GM12891 (cell line): Measurements from ENCODE around the gene GCGR.

Source experiments
- PAX5 ChIP-seq: IDR thresholded peaks from 2 replicates; pipeline ENCODE4 v1.6.1; 2011; ENCODE audit warnings: low read length, moderate library complexity, mild to moderate bottlenecking; ENCODE audit not compliant: insufficient read depth, severe bottlenecking
- POLR2AphosphoS5 ChIP-seq: IDR thresholded peaks from 2 replicates; pipeline ENCODE4 v1.6.1; 2011; ENCODE audit warnings: low read depth, low read length, control low read depth
- TAF1 ChIP-seq: IDR thresholded peaks from 2 replicates; pipeline ENCODE4 v1.6.1; 2011; ENCODE audit warnings: low read depth, low read length, control low read depth

DNA sequence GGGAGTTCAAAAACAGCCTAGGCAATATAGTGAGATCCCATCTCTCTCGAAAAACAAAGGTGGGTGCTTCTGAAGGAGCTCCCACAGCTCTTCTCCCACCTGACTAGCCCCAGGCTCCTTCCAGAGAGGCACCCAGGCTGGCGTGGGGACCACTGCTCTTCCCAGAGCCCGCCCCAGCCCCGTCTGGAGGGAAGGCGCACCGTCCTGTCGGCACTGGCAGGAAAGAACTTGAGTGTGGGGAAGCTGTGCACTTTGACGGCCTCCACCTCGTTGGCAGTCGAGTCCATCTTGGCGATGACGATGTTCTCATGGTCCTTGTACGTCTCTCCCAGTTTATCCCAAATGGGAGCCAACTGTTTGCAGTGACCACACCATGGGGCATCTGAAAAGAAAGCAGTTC is 41.4 kb downstream of the GCGR start:
- no peak for TF ChIP-seq TAF1
- no peak for TF ChIP-seq POLR2AphosphoS5
- TF ChIP-seq PAX5 = no peak
